Measurements from ENCODE around the gene RIPOR2.

RIPOR2 gene

DNA sequence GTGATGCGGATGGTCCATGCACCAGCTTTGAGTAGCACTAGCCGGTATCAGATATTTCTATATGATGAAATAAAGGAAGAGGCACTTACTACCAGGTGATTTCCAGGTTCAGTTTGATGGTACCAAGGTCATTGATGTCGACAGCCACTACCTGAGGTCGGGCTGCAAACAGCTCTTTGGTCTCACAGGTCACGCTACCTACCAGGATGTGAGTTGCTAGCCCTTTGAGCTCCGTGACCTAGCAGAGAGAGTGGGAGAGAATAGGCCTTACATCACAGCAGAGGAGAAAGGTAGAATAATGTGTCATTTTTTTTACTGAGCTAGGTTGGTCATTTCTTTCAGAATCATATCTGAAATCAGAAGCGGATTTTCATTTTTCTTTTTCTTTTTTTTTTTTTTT is 86.0 kb downstream of the RIPOR2 start:
- Mint-ChIP-seq H3K36me3 (peaks cover 100% of the 10 kb centered on the region), H3K4me1 (peaks cover 33% of the 10 kb centered on the region), H3K9me3 (no peaks in the 10 kb centered on the region), H3K27ac (peak overlapping the region; percentile 84), H3K4me3 (no peak overlapping the region)
- ATAC-seq, result no peak
- DNase-seq (ENCODE audit: low spot score in 2 of 2), result no peak

DNA sequence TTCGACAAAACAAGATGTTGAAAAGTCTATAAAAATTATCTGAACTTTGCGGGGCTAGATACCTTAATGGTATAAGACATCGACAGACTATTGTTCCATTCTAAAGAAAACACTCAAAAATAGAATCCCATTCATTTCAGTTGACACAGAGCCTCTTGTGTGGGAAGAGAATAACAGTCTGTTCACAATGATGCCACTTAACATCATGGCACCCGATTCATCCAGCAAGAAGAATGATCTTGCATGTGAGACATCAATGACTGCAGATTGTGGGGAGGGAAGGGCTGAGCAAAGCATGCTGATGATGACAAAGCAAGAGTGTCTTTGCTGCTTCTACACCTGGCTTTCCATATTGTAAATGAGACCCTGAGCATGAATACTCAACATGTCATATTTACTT is 87.3 kb downstream of the RIPOR2 start:
- Mint-ChIP-seq H3K4me3 (no peak overlapping the region), H3K9me3 (no peaks in the 10 kb centered on the region), H3K36me3 (peaks cover 100% of the 10 kb centered on the region), H3K4me1 (peaks cover 33% of the 10 kb centered on the region), H3K27ac (peak overlapping the region; percentile 84)
- ATAC-seq (no peak), DNase-seq (ENCODE audit: low spot score in 2 of 2) (no peak)

DNA sequence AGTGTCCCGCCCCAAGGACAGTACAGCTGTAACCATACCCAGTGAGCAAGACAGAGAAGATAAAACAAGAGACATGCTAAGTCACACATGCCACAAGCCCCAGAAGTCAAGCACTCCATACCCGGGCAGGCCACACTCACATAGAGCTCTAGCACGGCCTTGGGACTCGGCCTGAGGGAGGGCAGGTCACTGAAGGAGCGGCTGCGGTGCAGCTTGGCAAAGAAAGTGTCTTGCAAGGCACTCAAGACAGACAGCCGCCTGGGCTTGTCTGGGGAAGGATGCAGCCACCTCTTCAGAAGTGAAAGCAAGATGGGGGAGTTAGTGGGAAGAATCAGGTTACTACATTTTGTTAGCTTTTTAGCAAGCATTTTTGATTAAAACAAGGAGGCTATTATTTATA is 88.4 kb downstream of the RIPOR2 start:
- H3K36me3 Mint-ChIP-seq, result peaks cover 100% of the 10 kb centered on the region
- ATAC-seq, result no peak
- H3K9me3 Mint-ChIP-seq, result no peaks in the 10 kb centered on the region
- DNase-seq (ENCODE audit: low spot score in 2 of 2), result no peak
- peak overlapping the region; percentile 91 for H3K27ac Mint-ChIP-seq
- H3K4me1 Mint-ChIP-seq, result peaks cover 42% of the 10 kb centered on the region
- no peak overlapping the region for H3K4me3 Mint-ChIP-seq

DNA sequence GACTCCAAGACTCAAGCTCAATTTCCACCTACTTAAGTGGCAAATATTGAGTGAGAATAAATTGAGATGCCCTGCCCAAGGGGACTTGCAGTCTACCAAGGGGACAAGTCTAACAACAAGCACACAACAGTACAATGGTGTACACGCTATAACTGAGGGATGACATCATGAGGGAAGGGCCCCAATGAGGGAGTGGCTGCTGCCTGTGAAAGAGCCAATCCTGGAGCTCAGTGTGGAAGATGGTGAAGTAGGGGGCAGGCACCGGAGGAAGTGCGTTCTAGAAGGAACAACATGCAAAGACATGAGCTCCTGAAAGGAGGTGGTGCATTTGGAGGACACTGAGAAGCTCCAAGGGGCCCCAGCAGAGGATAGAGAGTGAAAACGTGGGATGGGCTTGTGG is 90.2 kb downstream of the RIPOR2 start:
- Mint-ChIP-seq H3K4me3 (no peak overlapping the region), H3K27ac (peak overlapping the region; percentile 79), H3K9me3 (no peaks in the 10 kb centered on the region), H3K36me3 (peaks cover 100% of the 10 kb centered on the region), H3K4me1 (peaks cover 60% of the 10 kb centered on the region)
- DNase-seq (ENCODE audit: low spot score in 2 of 2) (no peak), ATAC-seq (no peak)

DNA sequence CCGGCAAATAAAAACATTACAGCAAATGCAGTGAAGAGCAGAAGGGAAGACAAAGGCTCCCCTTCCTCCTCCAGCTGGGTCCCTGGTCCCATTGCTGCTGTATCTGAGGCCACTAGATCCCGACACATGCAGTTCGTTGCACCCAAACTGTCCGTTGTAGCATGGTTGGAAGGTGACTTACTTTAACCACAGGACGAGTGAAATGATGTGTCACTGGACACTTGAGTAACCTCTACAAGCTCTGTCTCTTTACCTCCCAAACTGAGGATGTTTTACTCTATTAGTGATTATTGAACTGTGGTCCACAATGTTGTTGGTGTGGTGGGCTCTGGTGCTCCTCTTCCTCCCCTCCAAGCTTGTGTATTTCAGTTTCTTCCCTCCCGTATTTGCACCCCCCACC is 90.9 kb downstream of the RIPOR2 start:
- no peak for ATAC-seq
- H3K36me3 Mint-ChIP-seq, result peaks cover 100% of the 10 kb centered on the region
- H3K27ac Mint-ChIP-seq, result peak overlapping the region; percentile 79
- H3K4me1 Mint-ChIP-seq, result peaks cover 66% of the 10 kb centered on the region
- DNase-seq (ENCODE audit: low spot score in 2 of 2), result no peak
- H3K9me3 Mint-ChIP-seq, result no peaks in the 10 kb centered on the region
- no peak overlapping the region for H3K4me3 Mint-ChIP-seq

DNA sequence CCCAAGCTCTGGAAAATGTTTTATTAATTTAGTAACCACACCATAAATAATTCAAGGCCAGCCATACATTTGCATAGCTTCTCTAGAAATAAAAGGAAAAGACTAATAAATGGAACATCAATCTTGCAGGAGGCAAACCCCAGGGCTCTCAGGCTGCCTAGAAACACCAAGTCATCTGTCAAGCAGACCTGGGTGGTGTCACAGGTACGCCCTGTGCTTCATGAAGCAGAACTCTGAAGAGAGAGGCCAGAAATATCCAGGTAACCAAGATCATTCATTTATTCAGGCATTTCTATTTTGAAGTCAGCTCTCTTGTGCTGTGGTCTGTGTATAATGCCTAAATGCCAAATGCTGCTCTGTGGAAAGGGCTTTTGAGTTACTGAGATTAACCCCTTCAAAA is 91.7 kb downstream of the RIPOR2 start:
- peaks cover 61% of the 10 kb centered on the region for H3K4me1 Mint-ChIP-seq
- no peaks in the 10 kb centered on the region for H3K9me3 Mint-ChIP-seq
- DNase-seq (ENCODE audit: low spot score in 2 of 2) (no peak), ATAC-seq (no peak)
- H3K4me3 Mint-ChIP-seq, result no peak overlapping the region
- peaks cover 100% of the 10 kb centered on the region for H3K36me3 Mint-ChIP-seq
- peak overlapping the region; percentile 26 for H3K27ac Mint-ChIP-seq

DNA sequence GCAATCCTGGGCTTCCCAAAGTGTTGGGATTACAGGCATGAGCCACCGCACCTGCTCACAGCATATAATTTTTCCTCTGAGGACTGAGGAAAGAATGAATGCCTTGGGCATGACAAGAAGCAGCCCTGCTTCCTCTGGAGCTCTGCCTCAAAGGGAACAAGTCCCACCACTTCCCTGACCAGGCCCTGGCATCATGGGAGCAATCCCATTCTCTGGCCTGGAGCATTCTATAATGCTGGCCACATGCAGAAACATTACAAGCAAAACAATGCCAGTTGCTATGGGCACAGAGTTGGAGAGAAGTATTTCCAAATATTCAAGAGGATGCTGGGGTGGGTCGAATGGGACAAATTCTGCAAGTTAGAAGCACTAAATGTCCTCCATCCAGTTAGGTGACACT is 95.6 kb downstream of the RIPOR2 start:
- ATAC-seq (no peak), DNase-seq (ENCODE audit: low spot score in 2 of 2) (no peak)
- Mint-ChIP-seq H3K27ac (peak overlapping the region; percentile 87), H3K9me3 (no peaks in the 10 kb centered on the region), H3K4me1 (peaks cover 44% of the 10 kb centered on the region), H3K4me3 (no peak overlapping the region), H3K36me3 (peaks cover 94% of the 10 kb centered on the region)

DNA sequence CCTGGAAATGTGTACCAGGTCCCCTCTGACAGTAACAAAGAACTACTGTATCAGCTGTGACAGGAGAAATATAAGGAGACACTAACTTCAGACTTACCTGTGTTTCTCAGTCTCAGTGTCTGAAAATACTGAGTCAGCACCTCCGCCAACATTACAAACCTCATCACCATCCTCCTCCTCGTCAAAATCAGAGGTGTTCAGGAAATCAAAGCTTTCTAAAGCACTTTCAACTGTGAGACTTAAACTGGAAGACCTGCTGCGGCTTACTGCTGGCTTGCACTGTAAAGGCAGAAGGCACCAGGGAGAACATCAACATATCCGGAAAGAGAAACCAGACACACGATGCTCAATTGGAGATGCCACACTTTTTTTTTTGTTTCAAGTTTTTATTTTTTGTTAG is 96.8 kb downstream of the RIPOR2 start:
- H3K36me3 Mint-ChIP-seq, result peaks cover 94% of the 10 kb centered on the region
- H3K27ac Mint-ChIP-seq, result peak overlapping the region; percentile 87
- no peak overlapping the region for H3K4me3 Mint-ChIP-seq
- peaks cover 45% of the 10 kb centered on the region for H3K4me1 Mint-ChIP-seq
- peaks cover 3% of the 10 kb centered on the region for H3K9me3 Mint-ChIP-seq
- DNase-seq (ENCODE audit: low spot score in 2 of 2), result no peak
- no peak for ATAC-seq

DNA sequence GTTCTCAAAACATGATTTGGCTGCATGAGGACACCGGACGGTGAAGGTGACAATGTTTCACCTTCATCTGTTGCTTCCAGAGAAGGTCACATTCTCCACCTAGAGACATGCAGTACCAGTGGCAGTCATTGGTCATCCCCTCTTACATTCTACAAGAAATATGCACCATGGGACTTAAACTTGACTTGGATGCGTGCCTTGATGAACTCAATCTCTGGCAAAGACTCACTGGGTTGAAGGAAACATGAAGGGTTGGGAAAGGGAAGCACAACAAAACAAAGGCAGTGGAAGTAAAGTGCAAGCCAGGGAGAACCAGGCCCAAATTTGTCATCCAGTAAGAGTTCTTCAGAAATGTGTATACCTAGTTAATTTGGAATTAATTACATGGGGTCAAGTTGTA is 97.7 kb downstream of the RIPOR2 start:
- H3K4me1 Mint-ChIP-seq, result peaks cover 44% of the 10 kb centered on the region
- H3K27ac Mint-ChIP-seq, result peak overlapping the region; percentile 67
- H3K9me3 Mint-ChIP-seq, result peaks cover 3% of the 10 kb centered on the region
- DNase-seq (ENCODE audit: low spot score in 2 of 2) (no peak), ATAC-seq (no peak)
- no peak overlapping the region for H3K4me3 Mint-ChIP-seq
- peaks cover 94% of the 10 kb centered on the region for H3K36me3 Mint-ChIP-seq

DNA sequence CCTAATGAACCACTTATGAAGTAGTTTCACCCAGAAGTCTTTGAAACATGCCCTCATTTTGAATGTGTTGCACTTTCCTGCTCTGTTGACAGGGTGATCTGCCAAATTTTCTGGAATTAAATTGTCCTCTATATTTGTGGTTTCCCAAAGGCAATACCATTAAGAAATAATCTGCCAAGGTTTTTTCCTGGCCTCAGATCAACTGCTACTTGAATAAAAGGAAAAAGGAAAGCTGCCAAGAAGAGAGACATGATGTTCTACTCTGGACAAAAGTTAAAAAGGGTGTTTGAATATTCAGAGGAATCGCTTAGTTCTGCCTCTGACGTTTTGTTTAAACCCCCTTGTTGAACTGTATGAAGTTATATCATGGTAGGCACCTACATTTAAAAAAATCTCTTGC is 99.7 kb downstream of the RIPOR2 start:
- ATAC-seq (no peak), DNase-seq (ENCODE audit: low spot score in 2 of 2) (no peak)
- Mint-ChIP-seq H3K27ac (peak overlapping the region; percentile 92), H3K36me3 (peaks cover 94% of the 10 kb centered on the region), H3K4me1 (peaks cover 24% of the 10 kb centered on the region), H3K4me3 (no peak overlapping the region), H3K9me3 (peaks cover 3% of the 10 kb centered on the region)

DNA sequence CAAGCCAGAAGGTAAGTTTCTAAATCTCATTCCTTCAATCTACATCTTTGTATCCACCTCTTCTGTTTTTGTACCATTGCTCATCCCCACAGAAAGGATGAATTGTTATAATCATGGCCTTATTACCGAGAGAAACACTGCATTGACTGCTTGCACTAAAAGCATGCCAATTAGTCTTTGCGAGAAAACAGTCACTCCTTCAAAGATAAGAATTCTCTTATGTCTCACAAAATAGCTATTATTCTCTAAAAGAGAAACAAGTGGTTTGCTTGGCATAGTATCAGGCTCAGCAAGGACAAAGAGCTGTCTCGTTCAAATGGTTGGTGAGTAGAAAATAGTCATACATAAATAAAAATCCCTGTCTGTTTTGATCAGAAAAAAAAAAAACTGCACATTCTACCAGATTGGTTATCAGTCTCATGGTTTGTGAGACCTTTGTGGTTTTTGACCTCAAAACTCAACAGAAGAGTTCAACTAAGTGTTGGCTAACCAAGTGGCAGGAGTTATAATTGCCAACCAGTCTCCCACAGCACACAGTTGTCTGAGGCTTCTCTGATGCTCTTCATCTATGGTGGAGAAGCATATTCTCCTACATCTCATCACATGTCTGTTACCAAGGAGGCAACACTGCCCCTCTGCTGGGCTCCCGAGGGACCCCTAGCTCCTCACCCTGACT is 101.9 kb downstream of the RIPOR2 start:
- H3K9me3 Mint-ChIP-seq, result peaks cover 3% of the 10 kb centered on the region
- DNase-seq (ENCODE audit: low spot score in 2 of 2), result no peak
- peaks cover 12% of the 10 kb centered on the region for H3K4me1 Mint-ChIP-seq
- H3K27ac Mint-ChIP-seq, result peak overlapping the region; percentile 92
- H3K4me3 Mint-ChIP-seq, result no peak overlapping the region
- peak; percentile 45 for ATAC-seq
- peaks cover 94% of the 10 kb centered on the region for H3K36me3 Mint-ChIP-seq

DNA sequence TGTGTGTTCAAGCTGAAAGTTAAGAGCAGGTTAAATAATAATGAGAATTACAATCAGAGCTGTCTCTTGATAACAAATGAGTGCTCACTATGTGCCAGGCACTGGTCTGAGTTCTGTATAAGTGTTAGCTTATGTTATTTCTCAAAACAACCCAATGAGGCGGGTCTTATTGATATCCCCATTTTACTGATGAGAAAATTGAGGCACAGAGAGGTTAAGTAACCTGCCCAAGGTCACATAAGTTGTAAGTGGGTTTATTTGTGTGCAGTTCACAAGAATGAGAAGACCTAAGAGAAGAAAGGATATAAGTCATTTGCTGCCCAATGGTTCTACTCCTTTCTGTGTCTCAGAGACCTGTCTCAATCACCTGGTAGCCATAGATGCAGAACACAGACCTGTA is 103.0 kb downstream of the RIPOR2 start:
- Mint-ChIP-seq H3K4me1 (peaks cover 6% of the 10 kb centered on the region), H3K9me3 (peaks cover 3% of the 10 kb centered on the region), H3K36me3 (peaks cover 94% of the 10 kb centered on the region), H3K4me3 (no peak overlapping the region), H3K27ac (peak overlapping the region; percentile 92)
- ATAC-seq (no peak), DNase-seq (ENCODE audit: low spot score in 2 of 2) (no peak)

DNA sequence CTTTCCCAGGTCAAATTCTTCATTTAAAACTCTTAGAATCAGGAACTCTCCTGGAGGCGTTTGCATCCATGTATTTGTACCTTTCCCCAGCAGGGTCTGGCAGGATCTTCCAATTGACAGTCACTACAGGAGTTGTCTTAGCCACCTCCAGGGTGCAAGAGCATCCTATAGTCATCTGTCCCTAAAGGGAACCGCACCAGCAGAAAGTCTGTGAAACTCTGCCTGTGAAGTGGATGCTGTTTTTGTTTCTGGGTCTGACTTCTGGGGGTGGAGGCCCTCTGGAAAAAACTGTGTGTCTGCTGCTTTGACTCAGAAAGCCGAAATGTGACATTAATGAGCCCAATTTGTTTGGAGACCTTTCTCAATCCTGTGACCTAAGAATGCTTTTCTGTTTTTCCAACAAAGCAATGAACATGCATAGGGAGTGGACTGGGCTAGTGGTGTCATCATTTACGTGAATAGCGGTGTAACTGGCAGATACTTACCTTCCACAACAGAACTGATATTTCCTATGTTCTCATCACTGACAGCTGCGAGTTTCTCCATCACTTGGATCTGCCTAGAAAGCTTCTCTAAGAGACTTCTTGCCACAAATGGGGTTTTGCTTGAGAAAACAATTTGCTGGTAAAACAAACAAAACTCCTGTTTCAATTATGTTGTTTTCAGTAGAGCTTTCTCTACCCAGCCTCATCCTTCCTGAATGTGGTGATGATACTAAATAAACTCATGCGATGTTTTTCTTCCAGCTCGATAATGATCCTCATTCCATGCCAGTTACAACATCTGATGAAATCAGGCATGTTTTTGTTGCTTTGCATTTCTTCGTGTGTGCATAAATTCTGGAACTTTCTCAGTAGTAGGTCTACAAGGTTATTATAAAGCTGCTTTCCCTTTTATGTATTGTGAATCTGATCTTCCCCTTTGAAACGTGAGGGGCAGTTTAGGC is 103.7 kb downstream of the RIPOR2 start:
- peaks cover 6% of the 10 kb centered on the region for H3K4me1 Mint-ChIP-seq
- ATAC-seq (no peak), DNase-seq (ENCODE audit: low spot score in 2 of 2) (no peak)
- peaks cover 94% of the 10 kb centered on the region for H3K36me3 Mint-ChIP-seq
- peak overlapping the region; percentile 92 for H3K27ac Mint-ChIP-seq
- H3K4me3 Mint-ChIP-seq, result no peak overlapping the region
- peaks cover 3% of the 10 kb centered on the region for H3K9me3 Mint-ChIP-seq

DNA sequence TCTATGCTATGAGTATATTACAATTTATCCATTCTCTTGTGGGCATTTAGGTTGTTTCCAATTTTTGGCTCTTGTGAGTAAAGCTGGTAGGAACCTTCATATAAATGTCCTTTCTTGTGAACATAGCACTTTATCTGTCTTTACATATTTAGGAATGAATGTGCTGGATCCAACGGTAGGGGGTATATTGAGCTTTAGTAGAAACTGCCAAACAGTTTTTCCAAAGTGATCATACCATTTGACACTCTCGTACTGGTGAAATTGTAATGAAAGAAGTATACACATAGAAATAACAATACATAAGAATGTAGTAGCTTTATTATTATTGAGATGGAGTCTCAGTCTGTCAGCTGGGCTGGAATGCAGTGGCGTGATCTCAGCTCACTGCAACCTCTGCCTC is 106.1 kb downstream of the RIPOR2 start:
- peak overlapping the region; percentile 92 for H3K27ac Mint-ChIP-seq
- DNase-seq (ENCODE audit: low spot score in 2 of 2), result no peak
- peaks cover 3% of the 10 kb centered on the region for H3K9me3 Mint-ChIP-seq
- peaks cover 6% of the 10 kb centered on the region for H3K4me1 Mint-ChIP-seq
- H3K36me3 Mint-ChIP-seq, result peaks cover 100% of the 10 kb centered on the region
- no peak overlapping the region for H3K4me3 Mint-ChIP-seq
- ATAC-seq, result no peak

DNA sequence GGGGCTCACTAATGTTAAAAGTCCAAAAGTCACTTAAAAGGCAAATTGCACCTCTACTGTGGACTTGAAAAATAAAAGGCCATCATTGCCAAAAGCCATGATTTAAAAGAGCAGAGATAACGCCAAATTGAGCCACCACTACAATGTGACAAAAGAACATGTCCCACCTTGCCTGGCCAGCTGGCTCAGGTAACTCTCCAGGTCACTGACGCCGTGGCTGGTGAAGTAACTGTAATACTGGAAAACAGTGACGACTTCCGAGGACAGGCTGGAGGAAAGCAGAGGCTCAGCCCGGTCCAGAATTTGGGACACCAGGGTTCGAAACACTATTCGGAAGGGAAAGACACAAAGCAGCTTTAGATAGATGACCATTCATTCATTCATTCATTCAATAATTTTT is 107.8 kb downstream of the RIPOR2 start:
- no peak overlapping the region for H3K4me3 Mint-ChIP-seq
- peaks cover 100% of the 10 kb centered on the region for H3K36me3 Mint-ChIP-seq
- ATAC-seq (no peak), DNase-seq (ENCODE audit: low spot score in 2 of 2) (no peak)
- no peaks in the 10 kb centered on the region for H3K9me3 Mint-ChIP-seq
- H3K27ac Mint-ChIP-seq, result peak overlapping the region; percentile 87
- H3K4me1 Mint-ChIP-seq, result no peaks in the 10 kb centered on the region

DNA sequence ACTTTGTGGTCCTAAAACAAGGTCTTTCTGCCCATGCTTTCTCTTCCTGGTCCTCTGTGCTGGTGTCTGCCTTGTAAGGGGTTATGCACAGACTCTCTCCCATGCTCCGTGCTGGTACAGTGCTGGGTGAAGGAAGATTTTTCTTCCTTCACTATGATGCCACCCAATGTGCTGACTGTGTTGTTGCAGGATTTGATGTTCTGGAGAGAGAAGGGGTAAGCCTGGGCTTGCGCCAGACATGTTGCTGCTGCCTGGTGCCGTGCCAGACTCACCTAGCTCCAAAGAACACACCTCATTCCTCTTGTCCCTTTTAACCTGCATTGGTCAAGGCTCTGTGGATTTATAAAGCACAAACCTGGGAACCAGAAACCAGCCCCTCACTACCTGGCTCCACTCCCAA is 108.6 kb downstream of the RIPOR2 start:
- no peaks in the 10 kb centered on the region for H3K4me1 Mint-ChIP-seq
- DNase-seq (ENCODE audit: low spot score in 2 of 2), result no peak
- ATAC-seq, result no peak
- peaks cover 100% of the 10 kb centered on the region for H3K36me3 Mint-ChIP-seq
- H3K27ac Mint-ChIP-seq, result peak overlapping the region; percentile 87
- H3K9me3 Mint-ChIP-seq, result no peaks in the 10 kb centered on the region
- no peak overlapping the region for H3K4me3 Mint-ChIP-seq

Data from stimulated activated effector memory CD8-positive, alpha-beta T cell treated with anti-CD3 and anti-CD28 coated beads, Interleukin-12 subunit alpha, Interleukin-12 subunit beta, amount 100 ng/mL, for 72 hours (primary cell).